RPMI7951 (cell line): Measurements from ENCODE around the gene WDR70. TPM values are rescaled to one million over a fixed set of nuclear protein-coding genes. Genes with fewer than 3 reads are reported as not detected.
"Not testable (repeated sequence)": the region's sequence is repeated elsewhere in the genome, so short reads cannot be mapped to it uniquely, and the experiment has no call there.

ENCODE experiments used
- DNase-seq: peaks from one replicate; pipeline ENCODE4 v3.0.0-alpha.2; 2012; ENCODE audit warnings: low read depth
- total RNA-seq: library from RNA; depleted of rRNA; stranded (reverse); fragments of >200 nt; shearing (Covaris generic); gene quantifications from 2 replicates; pipeline ENCODE4 v1.2.3, GENCODE V29; 2014

The WDR70 gene
- total RNA-seq, 1 experiment from 2014 or later = 34.1 TPM

DNA sequence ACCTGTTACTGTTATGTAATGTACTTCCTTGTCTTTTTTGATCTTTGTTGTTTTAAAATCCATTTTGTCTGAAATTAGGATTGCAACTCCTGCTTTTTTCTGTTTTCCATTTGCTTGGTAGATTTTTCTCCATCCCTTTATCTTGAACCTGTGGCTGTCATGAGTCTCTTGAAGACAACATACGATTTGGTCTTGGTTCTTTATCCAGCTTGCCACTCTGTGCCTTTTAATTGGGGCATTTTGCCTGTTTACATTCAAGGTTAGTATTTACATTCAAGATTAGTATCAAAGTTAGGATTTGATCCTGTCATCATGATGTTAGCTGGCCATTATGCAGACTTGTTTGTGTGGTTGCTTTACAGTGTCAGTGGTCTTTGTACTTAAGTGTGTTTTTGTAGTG lies 304.0 kb downstream of the WDR70 start:
- DNase-seq = no peak

DNA sequence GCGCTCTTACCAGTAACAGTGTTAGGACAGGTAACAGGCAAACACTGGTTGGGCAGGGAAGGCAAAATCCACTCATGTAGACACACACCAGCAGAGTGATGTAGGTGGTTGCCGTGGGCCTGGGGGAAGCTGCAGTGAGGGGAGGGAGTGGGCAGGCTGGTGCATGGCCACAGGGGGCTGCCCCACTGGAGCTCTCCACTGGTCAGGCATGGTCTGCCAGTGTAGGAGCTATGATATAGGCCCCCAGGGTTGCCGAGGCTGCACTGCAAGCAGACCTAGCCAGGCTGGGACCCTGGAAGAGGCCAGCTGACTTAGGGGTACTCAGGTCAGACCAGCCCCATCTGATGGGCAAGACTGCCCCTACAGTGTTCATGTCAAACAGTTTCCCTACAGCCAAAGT lies 306.1 kb downstream of the WDR70 start:
- DNase-seq = no peak

- no peak for DNase-seq
These were observed 306.7 kb downstream of the WDR70 start for GRCh38 chr5:37685816-37686215.

GRCh38 chr5:37688925-37689324 lies 309.8 kb downstream of the WDR70 start:
- DNase-seq = not testable (repeated sequence)

- not testable (repeated sequence) for DNase-seq
These were observed 315.2 kb downstream of the WDR70 start for GRCh38 chr5:37694333-37694732.

- DNase-seq = no peak
These were observed 315.7 kb downstream of the WDR70 start for GRCh38 chr5:37694867-37695266.

DNA sequence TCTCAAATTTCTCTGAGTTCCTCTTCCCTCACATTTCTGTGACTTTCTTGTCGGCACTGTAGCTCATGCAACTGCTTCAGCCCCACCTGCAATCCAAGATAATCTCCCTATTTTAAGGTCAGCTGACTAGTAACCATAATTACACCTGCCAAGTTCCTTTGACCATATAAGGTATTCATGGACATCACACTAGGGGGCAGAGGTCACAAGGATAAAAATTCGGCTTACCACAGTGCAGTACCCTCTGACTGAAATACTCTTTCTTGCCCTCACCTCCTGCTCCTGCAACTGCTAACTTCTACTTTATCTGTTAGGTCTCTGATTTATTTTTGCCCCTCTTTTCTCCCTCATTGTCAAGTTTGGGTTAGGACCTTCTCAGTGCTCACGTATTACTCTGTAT lies 316.5 kb downstream of the WDR70 start:
- DNase-seq = no peak

DNA sequence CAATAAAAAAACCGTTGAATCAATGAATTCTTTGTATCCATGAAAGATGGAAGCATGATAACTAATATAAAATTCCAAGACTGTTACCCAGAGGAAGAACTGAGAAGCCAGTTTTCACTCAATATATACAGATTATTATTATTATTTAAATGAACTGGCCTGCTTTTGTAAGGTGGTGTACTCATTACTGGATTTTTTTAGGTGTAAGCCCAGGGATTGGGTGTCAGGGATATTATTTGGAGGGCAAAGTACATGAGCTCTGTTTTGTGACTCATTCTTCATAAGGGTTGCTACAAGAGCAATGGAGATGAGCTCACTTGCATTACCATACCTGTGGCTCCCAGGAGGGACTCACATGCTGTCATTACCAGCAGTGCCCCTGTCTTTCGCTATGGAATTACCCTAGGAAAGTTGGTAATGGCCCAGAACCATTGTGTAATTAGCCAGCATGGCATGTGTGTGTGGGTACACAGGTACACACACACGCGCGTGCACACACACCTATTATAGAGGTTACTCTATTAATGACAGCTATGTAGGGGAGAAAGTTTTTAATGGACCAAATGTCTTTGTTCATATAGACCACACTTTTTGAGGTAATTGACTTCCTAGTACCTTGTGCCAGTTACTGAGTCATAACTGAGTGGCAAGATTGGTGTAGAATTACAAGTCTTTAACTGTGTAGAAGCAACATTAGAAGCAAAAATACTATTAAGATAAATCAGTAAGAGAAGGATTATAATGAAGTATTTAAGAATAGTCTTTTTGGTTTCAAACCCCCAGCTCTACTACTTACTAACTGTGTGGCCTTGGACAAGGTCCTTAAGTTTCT lies 317.3 kb downstream of the WDR70 start:
- peak; percentile 60 for DNase-seq

DNA sequence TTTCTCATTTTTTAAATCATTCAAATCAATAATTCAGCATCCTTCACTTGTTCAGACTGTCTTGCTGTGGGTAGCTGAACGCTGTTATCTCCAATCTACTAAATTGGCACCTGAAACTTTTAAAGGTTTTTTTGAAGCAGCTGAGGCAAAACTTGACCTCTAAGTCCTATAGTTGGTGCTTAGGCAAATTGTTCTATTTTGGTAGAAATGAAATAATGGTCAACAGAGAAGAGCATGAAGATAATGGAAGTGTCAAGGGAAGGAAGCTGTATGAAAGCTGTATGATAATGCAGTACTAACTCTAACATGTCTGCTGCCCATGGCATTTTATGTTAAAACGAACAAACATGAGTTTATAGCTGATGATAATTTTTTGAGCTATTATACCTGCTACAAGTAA lies 322.8 kb downstream of the WDR70 start:
- DNase-seq = no peak

DNA sequence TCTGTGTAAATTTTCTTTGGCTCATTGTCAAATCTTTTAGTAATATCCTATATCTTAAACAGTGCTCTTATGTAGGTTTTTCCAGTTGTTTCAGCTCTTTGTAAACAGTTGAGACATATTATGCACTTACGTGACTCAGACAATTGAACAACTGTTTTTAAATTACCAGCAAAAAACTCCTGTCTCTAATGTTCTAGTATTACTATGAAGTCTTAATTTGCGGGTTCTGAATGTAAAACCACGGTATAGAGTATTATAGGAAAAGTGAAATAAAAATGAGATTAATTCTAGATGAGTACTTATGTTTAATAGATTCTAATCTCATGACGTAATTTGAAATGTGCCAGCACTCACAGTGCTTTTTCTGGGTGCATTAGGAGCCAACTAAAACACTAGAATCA lies 324.7 kb downstream of the WDR70 start:
- no peak for DNase-seq

GRCh38 chr5:37704406-37704805 lies 325.3 kb downstream of the WDR70 start:
- DNase-seq = no peak

GRCh38 chr5:37709020-37709419 lies 329.9 kb downstream of the WDR70 start:
- no peak for DNase-seq

- DNase-seq = peak; percentile 52
These were observed 331.8 kb downstream of the WDR70 start for GRCh38 chr5:37710965-37711364.

GRCh38 chr5:37712750-37713149 lies 333.6 kb downstream of the WDR70 start:
- no peak for DNase-seq

GRCh38 chr5:37714756-37715155 lies 335.6 kb downstream of the WDR70 start:
- DNase-seq = peak; percentile 22

DNA sequence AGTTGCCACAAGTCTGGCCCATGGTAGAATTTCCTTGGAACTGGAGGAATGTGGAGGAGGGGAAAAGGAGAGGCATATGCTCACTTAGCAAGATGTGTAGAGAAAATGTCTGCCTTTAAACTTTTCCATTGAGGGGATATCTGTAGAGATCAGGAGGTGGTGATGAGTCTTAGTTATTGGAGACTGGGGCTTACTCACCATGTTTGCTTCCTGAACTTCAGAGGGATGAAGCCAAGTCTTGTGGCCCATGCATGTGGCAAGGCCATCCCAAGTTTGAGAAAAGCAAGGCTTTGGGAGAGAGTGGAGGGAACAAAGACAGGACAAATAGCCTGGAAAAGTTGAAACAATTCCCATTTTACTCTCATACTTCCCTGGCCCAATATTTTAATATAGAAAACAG lies 336.2 kb downstream of the WDR70 start:
- DNase-seq = peak; percentile 77

GRCh38 chr5:37715992-37716391 lies 336.9 kb downstream of the WDR70 start:
- DNase-seq = no peak

GRCh38 chr5:37716405-37716804 lies 337.3 kb downstream of the WDR70 start:
- DNase-seq = no peak

GRCh38 chr5:37717276-37717612 lies 338.1 kb downstream of the WDR70 start:
- DNase-seq = no peak

GRCh38 chr5:37717613-37718431 lies 338.7 kb downstream of the WDR70 start:
- peak; percentile 90 for DNase-seq

DNA sequence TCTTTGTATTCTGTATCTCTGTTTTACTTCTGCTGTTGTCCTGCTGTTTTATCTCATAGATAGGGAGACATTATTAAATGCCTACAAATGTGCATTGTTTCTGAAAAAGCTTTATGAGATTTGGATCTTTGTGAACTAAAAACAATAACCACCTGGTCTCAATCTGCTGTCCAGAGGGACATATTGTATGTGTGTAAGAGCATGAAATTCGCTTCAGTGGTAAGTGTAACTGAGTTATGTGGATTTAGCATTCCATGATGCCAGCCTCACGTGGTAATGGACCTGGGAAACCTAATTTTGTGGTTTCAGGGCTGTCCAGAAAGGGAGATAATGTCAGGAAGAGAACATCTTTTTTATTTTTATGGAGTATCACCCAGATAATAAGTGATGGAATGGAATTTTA lies 341.4 kb downstream of the WDR70 start:
- DNase-seq = peak; percentile 76

GRCh38 chr5:37721447-37721871 lies 342.3 kb downstream of the WDR70 start:
- DNase-seq = peak; percentile 59
